T-helper 2 cell treated with Interferon-gamma antibody and Interleukin-4, amounts not matched to agents 5 μg/mL and 100 μg/mL, for 36 hours (primary cell): ENCODE results near the gene FOXA2.

Experiments
- DNase-seq: peaks from one replicate; pipeline ENCODE4 v3.0.0; 2021; ENCODE audit warnings: low spot score
- H3K27ac Mint-ChIP-seq: one replicate; pipeline ENCODE4 v1.8.0; 2021; ENCODE audit warnings: mild to moderate bottlenecking, mixed read lengths
- H3K27me3 Mint-ChIP-seq: one replicate; pipeline ENCODE4 v1.8.0; 2021; ENCODE audit warnings: low read depth, mixed read lengths
- H3K36me3 Mint-ChIP-seq: one replicate; pipeline ENCODE4 v1.8.0; 2021; ENCODE audit warnings: low read depth, mixed read lengths
- H3K4me1 Mint-ChIP-seq: one replicate; pipeline ENCODE4 v1.8.0; 2021; ENCODE audit warnings: low read depth, mixed read lengths
- H3K4me3 Mint-ChIP-seq: one replicate; pipeline ENCODE4 v1.8.0; 2022; ENCODE audit warnings: mild to moderate bottlenecking, moderate library complexity, mixed read lengths
- H3K9me3 Mint-ChIP-seq: one replicate; pipeline ENCODE4 v1.8.0; 2021; ENCODE audit warnings: mixed read lengths

Gene FOXA2

DNA sequence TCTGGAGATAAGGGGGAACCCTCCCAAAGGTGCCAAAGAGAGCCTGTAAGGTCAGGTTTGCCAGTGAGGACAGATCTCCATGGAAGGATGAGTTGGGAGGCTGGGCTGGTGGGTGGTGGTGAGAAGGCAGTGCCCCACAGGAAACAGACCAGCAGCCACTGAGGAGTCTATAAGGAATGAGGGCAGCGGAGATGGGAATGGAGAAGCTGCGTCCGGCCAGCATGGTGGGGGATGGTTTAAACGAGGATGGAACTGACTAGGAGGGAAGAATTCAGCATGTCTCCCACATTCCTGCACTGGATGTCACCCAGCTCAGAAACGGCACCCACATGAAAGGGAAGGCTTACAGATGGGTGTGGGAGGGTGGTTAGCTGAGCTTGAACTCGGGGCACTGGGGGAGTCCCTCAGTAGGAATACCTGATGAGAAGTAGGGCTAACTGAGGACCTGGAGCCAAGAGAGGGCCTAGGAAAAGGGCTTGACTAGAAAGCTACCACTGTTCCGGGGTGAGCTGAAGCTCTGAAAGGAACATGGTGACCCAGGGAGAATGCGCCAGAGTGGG lies 53.2 kb downstream of the FOXA2 start:
- DNase-seq = no peak
- no peaks in the 10 kb centered on the region for H3K36me3 Mint-ChIP-seq
- H3K4me3 Mint-ChIP-seq = no peak overlapping the region
- H3K4me1 Mint-ChIP-seq = no peaks in the 10 kb centered on the region
- H3K27ac Mint-ChIP-seq = no peak overlapping the region
- no peaks in the 10 kb centered on the region for H3K27me3 Mint-ChIP-seq
- H3K9me3 Mint-ChIP-seq = no peaks in the 10 kb centered on the region
